ENCODE results near the gene ARSD. TPM values are rescaled to one million over a fixed set of nuclear protein-coding genes. Genes with fewer than 3 reads are reported as not detected.
"Not testable (repeated sequence)": the region's sequence is repeated elsewhere in the genome, so short reads cannot be mapped to it uniquely, and the experiment has no call there.

The ARSD gene
- total and polyA plus RNA-seq, 2 of the 13 experiments (the other 11 are each of a cell fraction or from before 2014, with no cell fraction given) = 4.8 to 6.8 TPM

- CTCF ChIA-PET (ENCODE audit: low intra/inter-chr PET ratio, low total read pairs); intact Hi-C loops (cut with micrococcal nuclease; ENCODE audit: unreplicated experiment); H3K4me3 ChIP-seq (replicated peaks in 1 of 3; ENCODE audit: insufficient read depth in 1 of 3, low read depth in 2 of 3, low read length in 3 of 3); H3K36me3 ChIP-seq (replicated peaks in 1 of 2; ENCODE audit: control insufficient read depth in 1 of 2, insufficient read depth in 2 of 2, low read length in 2 of 2); DNase-seq (ENCODE audit: low spot score); POLR2A ChIA-PET; H2AFZ ChIP-seq (ENCODE audit: low read length); H3K27ac ChIP-seq (ENCODE audit: extremely low read length, insufficient read depth, low read length); H3K79me2 ChIP-seq (ENCODE audit: insufficient read depth, low read length); H3K4me1 ChIP-seq (ENCODE audit: insufficient read depth, low read length); in situ Hi-C loops (cut with HindIII; ENCODE audit: extremely low pct_ligation_motif_present, low pct_unique_long_range_greater_than_20kb); H4K20me1 ChIP-seq (ENCODE audit: insufficient read depth, low read length); H3K9me3 ChIP-seq (ENCODE audit: low read length); H3K27me3 ChIP-seq (ENCODE audit: control insufficient read depth in 1 of 2, insufficient read depth in 2 of 2, low read length in 2 of 2); BruUV-seq (replicated peaks): not testable (repeated sequence)
- TF ChIP-seq SMC3 (IDR thresholded peaks at IDR 0.05; ENCODE audit: low read length) (0 out of 2 replicates have a peak, but pooled peaks have one; percentile 16), STAG1 (CRISPR knock-in tag; IDR thresholded peaks at IDR 0.05) (peak; percentile 66), RAD21 (CRISPR knock-in tag; IDR thresholded peaks at IDR 0.05) (0 out of 2 replicates have a peak, but pooled peaks have one; percentile 23), CTCF (CRISPR knock-in tag; IDR thresholded peaks at IDR 0.05) (peak; percentile 54)
- WGBS (ENCODE audit: low lambda C conversion rate) = 62% methylated on average over 11 of the region's 15 CpGs
- FAIRE-seq = peak; percentile 90
- ATAC-seq = peak; percentile 83
- peak overlapping the region; percentile 51 for H3K4me2 ChIP-seq (ENCODE audit: low read depth, low read length)
- H3K9ac ChIP-seq (ENCODE audit: insufficient read depth, low read depth, low read length) = peak overlapping the region; percentile 31; the same call in 1 of the 2 replicates
Measured at GRCh38 chrX:2889706-2890490, 39.2 kb downstream of the ARSD start.

- no peak for FAIRE-seq
- peak overlapping the region; percentile 31; the same call in 1 of the 2 replicates for H3K9ac ChIP-seq (ENCODE audit: insufficient read depth, low read depth, low read length)
- CTCF ChIA-PET (ENCODE audit: low intra/inter-chr PET ratio, low total read pairs) = no interaction called here
- TF ChIP-seq FOXP4 (CRISPR knock-in tag; IDR thresholded peaks at IDR 0.05) (no peak), SATB2 (CRISPR knock-in tag; IDR thresholded peaks at IDR 0.05) (no peak), ZNF792 (CRISPR knock-in tag; IDR thresholded peaks at IDR 0.05) (no peak), ATF7 (IDR thresholded peaks at IDR 0.05) (no peak), ATF7 (CRISPR knock-in tag; IDR thresholded peaks at IDR 0.05) (no peak), SAFB2 (CRISPR knock-in tag; IDR thresholded peaks at IDR 0.05; ENCODE audit: borderline replicate concordance, low read depth) (no peak), SOX5 (CRISPR knock-in tag; IDR thresholded peaks at IDR 0.05; ENCODE audit: borderline replicate concordance) (no peak), FUBP1 (CRISPR knock-in tag; IDR thresholded peaks at IDR 0.05; ENCODE audit: borderline replicate concordance) (no peak)
Measured at GRCh38 chrX:2889045-2889605, 40.0 kb downstream of the ARSD start.

More at GRCh38 chrX:2889045-2889605, 40.0 kb downstream of the ARSD start:
- no peak for ATAC-seq
- Histone ChIP-seq H4K20me1 (ENCODE audit: insufficient read depth, low read length) (no peaks in the 10 kb centered on the region), H3K9me3 (ENCODE audit: low read length) (no peaks in the 10 kb centered on the region), H3K36me3 (replicated peaks in 1 of 2; ENCODE audit: control insufficient read depth in 1 of 2, insufficient read depth in 2 of 2, low read length in 2 of 2) (no peaks in the 10 kb centered on the region), H3K4me2 (ENCODE audit: low read depth, low read length) (peak overlapping the region; percentile 51), H3K4me3 (replicated peaks in 1 of 3; ENCODE audit: insufficient read depth in 1 of 3, low read depth in 2 of 3, low read length in 3 of 3) (no peak overlapping the region; a peak in 1 of 6 replicates), H3K27ac (ENCODE audit: extremely low read length, insufficient read depth, low read length) (no peak overlapping the region), H2AFZ (ENCODE audit: low read length) (no peak overlapping the region), H3K27me3 (ENCODE audit: control insufficient read depth in 1 of 2, insufficient read depth in 2 of 2, low read length in 2 of 2) (no peaks in the 10 kb centered on the region), H3K4me1 (ENCODE audit: insufficient read depth, low read length) (no peaks in the 10 kb centered on the region), H3K79me2 (ENCODE audit: insufficient read depth, low read length) (no peaks in the 10 kb centered on the region)
- no TSS peak for BruUV-seq (replicated peaks)
- intact Hi-C loops (cut with micrococcal nuclease; ENCODE audit: unreplicated experiment) (no loop called here), in situ Hi-C loops (cut with HindIII; ENCODE audit: extremely low pct_ligation_motif_present, low pct_unique_long_range_greater_than_20kb) (no loop called here)
- POLR2A ChIA-PET = no interaction called here
- 86% methylated on average over 10 of the region's 11 CpGs for WGBS (ENCODE audit: low lambda C conversion rate)
- no peak for DNase-seq (ENCODE audit: low spot score)
